GM19238 (cell line): Measurements from ENCODE around the gene OTUD3.
"Not testable (repeated sequence)": the region's sequence is repeated elsewhere in the genome, so short reads cannot be mapped to it uniquely, and the experiment has no call there.

Experiments used
- DNase-seq: peaks from one replicate; pipeline ENCODE4 v3.0.0; 2011; ENCODE audit warnings: low spot score; ENCODE audit not compliant: insufficient read length

The OTUD3 gene

DNA sequence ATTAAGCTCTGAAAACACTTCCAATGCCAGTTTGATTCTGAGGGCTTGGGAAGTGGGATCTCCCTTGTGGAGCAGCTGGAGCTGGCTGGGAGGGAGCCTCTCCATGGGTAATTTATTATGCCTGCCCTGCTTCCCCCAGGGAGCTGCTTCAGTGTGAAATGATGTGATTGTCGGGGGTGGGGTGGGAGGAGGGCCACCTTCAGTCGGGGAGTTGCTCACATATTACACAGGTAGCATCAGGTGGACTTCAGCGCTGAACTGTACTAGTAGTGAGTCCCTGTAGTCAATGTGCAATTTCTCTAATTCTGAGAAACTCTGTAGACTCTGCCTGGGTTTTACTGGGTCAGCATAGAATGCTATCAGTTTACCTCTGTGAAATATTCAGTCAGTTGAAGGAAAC lies 28.5 kb downstream of the OTUD3 start:
- no peak for DNase-seq

DNA sequence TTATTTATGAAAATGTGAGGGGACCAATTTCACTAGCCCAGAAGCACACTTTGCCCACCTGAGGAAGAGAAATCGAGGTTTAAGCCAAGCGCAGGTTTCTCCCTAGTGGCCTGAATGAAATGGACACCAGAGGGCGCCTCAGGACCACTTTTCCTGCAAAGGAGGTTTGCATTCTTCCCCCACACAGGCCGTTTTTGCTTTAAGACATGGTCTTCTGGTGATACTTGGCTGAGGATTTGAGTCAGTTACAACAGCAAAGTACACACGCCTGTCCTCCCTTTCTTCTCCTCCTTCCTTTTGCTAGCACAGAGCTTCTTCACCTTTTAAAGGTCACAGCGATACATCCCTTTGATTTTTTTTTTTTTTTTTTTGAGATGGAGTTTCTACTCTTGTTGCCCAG lies 35.9 kb downstream of the OTUD3 start:
- DNase-seq: peak; percentile 82

DNA sequence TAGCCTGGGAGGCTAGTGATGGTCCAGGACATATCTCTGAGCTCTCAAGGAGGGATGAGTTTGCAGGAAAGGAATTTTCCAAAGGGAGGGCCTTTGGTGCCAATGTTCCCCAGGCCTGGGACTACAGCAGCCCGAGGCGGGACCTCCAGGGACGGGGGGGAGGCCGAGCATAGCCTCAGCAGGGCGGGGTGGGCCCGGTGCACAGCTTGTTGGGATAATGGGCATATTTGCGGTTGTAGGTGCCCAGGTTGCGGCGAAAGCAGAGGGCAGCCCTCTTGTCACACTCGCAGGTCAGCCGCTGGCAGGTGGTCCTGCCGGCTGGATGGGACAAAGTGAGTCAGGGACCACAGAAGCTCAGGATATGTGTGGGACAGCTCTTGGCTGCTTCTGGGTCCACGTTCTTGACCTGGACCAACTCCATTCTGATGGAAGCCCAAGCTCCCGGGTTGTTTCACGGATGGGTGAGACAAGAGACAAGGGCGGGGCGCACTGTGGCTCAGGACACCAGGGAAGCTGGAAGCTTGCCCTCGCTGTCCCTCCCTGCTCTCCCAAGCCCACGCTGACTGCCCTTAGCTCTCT lies 38.0 kb downstream of the OTUD3 start:
- DNase-seq: no peak

DNA sequence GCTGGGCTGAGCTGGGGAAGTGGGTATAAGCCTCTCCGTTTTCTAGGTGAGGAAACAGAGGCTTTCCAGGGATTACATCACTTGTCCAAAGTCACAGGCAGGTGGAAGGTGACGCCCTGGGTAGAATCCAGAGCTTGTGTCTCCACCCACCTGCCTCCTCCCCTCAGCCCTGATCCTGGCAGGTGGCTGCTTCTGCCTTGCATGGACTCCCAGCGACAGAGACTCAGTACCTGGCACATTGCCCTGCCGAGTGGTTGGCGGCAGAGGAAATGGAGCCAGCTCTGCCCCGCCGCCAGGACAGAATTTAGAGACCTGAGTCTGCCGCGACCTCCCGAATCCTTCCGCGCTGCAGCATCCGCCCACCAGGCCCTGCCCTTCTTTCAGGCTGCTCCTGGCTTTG lies 39.1 kb downstream of the OTUD3 start:
- no peak for DNase-seq

DNA sequence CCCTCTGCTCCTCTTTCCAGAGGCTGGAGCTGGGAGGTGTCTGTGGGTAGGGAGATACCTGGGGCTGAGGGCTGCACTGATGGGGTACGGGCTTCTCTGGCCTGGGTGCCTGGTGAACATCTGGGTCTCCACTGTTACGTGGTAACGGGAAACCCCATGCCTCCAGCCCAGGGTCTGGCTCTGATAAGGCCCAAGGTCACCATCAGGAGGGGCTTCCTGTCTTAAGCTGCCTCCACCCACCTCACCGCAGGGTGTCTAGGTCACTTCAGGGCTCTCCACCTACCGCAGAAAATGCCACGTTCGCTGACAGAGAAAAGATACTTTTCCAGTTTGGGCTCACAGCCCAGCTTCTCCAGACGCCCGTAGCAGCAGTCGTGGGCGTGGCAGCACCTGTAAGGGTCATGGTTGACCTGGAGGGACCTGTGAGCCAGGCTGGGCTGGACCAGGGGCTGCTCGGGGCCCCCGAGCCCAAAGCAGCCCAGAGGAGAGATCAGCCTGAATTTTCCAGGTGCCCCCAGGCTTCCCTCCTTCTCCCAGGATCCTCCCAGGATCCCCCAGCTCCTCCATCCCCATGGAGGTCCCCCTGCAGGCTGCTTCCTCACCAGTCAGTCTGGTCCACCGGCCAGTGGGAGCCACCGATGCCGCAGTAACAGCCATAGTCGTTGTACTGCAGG lies 40.0 kb downstream of the OTUD3 start:
- DNase-seq: no peak

DNA sequence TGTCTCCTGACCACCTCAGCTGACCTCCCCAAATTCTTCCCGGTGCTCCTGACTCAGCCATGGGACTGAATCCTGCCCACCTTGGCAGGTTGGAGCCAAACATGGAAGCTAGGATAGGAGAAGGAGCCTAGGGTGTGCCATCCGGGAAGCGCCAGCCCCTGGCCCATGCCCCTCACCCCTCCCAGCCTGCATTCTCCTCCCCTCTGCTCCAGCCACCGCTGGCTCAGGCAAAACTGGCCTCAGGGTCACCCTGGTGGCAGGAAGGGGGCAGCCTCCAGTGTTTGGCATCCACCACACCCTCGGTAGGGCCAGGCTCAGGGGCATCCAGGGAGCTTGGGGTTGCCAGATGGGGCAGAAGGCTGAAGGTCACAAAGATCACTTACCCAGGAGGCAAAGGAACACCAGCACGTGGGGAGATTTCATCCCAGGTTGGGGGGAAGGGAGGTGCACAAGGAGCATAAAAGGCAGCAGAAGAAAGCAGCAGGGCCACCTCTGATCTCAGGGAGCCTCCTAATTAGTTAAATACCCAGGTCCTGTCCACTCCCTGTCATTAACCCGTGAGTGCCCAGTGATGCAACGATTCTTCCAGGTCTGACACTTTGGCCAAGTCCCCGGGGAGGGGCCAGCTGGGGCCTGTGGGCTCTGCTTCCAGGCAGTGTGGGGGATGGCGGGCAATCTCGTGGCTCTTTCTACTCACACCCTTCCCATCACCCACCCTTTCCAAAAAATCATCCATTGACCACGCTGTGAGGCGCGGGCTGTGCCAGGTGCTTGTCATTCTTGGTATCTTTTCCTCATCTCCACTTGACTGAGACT lies 41.1 kb downstream of the OTUD3 start, which contains the start of gene PLA2G2E:
Gene PLA2G2E, minus strand, starts transcription at position 481 of the 816 bp plus-strand sequence. Its CDS starts 58 bp downstream, at position 423.
- DNase-seq: no peak

DNA sequence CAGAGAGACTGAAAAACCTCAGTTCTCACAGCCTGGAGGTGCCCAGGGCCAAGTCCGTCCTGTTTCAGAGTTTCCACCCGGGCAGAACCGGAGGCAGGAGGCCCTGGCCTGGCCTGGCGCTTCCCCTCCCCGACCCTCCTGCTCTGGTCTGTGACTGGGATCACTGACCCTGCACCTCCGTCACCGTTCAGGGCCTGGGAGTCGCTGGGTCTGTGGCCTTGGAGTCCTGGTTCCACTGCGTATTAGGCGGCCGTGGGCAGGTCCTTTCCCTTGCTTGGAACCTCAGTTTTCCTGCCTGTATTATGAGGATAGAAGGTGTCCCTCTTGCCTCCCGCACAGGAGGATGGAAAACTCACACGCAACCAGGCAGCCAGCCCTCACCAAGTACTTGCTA lies 41.8 kb downstream of the OTUD3 start:
- no peak for DNase-seq

DNA sequence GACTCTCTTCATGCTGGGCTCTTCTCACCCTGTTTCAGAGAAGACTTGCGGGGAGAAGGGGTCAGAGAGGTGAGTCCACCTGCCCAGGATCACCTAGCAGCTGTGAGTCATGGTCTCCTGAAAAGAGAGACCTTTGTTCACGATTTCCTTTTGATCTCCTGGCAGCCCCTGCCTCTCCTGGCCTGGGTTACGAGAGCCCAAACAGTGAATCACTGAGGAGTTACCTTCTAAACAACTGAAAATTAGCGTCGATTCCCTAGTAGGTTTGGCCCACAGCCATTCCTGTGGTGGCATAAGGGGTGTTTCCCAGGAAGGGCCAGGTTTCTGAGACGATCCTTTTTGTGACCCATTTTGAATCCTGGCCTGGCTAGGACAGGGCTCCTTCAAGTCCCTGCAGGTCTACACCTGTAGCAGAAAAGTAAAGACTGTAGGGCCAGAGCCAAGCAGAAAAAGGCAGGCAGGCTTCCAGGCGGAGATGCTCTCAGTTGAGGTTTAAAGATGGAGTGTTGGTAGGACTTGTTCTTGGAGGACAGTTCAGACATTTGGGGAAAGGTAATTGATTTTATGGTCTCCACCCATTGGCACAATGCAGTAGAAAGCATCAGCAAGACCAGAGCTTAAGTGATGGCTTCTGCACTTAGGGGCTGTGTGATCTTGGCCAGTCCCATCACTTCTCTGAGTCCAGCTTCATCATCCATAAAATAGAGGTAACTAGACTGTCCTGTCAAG lies 43.3 kb downstream of the OTUD3 start:
- no peak for DNase-seq

DNA sequence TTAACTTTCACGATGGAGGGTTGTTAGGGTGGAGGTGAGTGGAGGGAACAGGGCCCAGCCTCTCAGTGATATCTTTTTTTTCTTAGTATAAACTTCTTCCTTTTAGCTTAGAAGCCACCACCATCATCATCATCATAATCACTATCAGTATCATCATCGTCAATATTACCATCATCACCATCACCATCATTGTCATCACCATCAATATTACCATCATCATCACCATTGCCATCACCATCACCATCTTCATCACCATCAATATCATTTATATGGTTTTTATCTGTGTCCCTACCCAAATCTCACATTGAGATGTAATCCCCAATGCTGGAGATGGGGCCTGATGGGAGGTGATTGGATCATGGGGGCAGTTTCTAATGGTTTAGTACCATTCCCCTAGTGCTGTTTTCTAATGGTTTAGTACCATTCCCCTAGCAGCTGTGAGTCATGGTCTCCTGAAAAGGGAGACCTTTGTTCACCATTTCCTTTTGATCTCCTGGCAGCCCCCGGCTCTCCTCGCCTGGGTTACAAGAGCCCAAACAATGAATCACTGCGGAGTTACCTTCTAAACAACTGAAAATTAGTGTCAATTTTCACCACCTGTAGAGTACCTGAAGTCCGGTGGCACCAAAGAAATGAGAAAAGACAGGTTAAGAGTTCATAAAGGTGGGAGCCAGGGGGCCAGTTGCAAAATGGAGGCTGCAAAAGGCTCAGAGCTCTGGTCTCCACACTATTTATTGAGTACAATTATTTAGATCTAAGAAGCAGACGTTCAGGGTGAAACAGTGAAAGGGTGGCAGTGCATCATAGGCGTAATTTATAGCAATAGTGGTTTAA lies 44.3 kb downstream of the OTUD3 start:
- DNase-seq: no peak

DNA sequence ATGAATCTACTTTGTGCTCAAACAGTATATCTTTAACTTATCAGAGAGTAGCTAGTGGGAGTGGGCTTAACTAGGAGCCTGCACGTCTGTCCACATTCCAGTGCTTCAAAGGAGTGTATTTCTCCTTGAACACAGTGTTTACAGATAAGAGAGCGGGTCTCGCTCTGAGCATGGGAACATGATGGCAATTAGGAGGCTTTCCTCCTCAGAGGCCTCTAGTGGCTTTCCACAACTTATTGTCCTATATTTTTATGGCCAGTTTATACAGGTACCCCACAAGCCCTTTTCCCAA lies 44.9 kb downstream of the OTUD3 start:
- DNase-seq: not testable (repeated sequence)

- no peak for DNase-seq
Observed at GRCh38 chr1:19932866-19933265, 50.7 kb downstream of the OTUD3 start.

GRCh38 chr1:19934336-19934735 lies 52.1 kb downstream of the OTUD3 start:
- DNase-seq: no peak

DNA sequence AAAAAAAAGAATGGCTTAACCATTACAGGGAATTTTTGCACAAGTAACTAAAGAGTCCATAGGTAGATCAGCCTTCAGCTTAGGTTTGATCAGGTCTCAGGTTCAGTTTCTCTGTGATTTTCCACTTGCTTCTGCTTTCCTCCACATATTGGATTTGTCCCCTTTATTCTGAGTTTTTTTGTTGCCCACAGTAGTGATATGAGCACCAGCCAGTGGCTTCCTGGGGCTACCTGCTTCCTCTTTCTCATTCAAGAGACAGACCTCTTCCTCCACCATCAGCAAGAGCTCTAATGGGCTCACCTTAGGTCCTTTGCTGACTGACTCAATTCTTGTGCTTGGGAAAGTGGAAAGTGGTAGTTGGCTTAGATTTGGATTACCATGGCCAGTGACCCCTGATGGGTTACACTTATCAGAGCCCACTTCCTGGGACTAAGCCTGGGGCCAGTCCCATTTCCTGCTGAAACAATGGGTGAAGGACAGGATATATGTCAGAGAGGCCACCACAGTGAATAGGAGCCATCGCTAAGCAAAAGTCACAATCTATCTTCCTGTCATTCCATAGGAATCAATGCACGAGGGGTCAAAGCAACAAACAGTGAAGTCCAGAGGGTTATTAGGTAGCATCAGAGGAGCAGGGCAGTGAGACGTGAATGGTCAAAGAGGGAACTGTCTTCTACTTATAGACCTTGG lies 54.0 kb downstream of the OTUD3 start:
- DNase-seq: no peak

DNA sequence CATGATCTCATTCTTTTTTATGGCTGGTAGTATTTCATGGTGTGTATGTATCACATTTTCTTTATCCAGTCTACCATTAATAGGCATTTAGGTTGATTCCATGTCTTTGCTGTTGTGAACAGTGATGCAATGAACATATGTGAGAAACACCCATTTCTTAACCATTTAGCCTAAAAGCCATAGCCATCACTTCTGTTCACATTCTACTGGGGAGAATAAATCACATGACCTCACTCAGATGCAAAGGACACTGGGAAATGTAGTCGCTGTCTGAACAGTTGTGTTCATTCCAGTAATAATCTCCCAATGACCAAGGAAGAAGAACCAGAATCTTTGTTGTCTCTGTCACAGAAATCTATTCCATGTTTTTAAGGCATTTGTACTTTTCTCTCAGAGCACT lies 56.3 kb downstream of the OTUD3 start:
- no peak for DNase-seq

DNA sequence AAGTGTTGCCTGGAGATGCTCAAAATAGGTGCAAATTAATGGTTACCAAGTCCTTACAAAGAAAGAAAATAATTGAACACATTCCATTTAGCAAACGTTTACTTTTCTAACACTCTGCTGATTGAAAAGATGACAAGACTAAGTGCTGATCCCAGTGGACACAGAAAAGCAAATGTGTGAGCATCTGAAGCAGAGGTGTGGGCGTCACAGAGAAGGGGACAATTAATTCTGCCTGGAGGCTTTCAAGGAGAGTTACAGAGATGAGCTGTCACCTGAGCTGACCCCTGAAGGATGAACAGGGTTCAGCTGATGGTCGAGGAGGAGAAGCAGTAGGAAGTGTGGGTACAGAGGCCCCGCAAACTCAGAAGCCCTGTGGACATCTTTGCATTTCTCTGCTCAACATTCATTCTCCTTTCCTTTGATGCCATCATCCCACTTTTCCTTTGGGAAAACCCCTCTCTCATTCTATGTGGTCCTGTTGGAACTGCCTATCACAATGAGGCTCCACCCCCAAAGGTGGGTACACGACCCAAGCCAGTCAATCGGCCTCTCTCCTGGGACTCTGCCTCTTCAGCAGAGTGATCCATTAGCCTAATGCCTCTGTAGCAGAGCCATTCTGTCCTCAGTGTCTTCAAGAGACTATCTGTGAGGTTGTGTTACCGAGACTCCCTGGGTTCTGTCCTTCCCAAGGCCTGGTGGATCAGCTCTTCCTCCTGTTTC lies 58.5 kb downstream of the OTUD3 start:
- no peak for DNase-seq

GRCh38 chr1:19941206-19941568 lies 59.0 kb downstream of the OTUD3 start:
- no peak for DNase-seq

GRCh38 chr1:19942088-19942487 lies 59.9 kb downstream of the OTUD3 start:
- no peak for DNase-seq

DNA sequence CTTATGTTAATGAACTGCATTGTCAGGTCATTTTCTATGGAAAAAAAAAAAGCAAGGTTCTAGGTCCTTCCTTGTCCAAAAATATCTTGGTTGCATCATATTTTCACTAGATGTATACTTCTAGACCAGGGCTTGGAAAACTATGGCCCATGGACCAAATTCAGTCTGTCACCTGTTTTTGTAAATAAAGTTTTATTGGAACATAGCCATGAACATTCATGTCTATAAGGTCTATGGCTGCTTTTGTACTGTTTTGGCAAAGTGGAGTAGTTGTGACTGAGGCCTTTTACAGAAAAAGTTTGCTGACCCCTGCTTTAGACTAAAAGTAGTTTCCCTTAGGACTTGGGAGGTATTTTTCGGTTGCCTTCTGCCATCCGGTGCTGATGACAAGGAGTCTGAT lies 60.5 kb downstream of the OTUD3 start:
- no peak for DNase-seq

GRCh38 chr1:19945914-19946313 lies 63.7 kb downstream of the OTUD3 start:
- no peak for DNase-seq

DNA sequence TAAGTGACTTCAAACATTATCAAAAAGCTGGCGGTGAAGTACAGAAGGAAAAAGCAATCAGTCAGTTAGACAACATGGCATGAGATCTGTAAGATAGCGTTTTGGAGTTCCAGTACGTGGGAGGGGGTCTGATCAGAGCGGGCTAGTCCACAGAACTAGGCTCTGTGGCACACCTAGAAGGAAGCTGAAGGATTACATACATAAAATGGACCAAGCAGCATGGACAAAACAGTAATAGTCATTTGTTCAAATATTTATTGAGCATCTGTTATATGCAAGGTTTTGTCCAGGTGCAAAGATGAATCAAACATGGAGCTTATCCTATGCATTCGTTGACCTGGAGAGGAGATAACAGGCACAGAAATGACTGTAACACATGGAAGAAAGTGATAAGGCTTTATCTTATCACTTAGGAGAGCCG lies 64.1 kb downstream of the OTUD3 start:
- no peak for DNase-seq
